Stimulated activated naive CD8-positive, alpha-beta T cell treated with anti-CD3 and anti-CD28 coated beads, Interleukin-15, amount 100 ng/mL, for 72 hours (primary cell): ENCODE measurements around the gene PHLPP1.
A peak's percentile ranks its signal among the peaks of the same experiment; 100 is the strongest.

Experiments used
- ATAC-seq: fragments of 150-1000 bp; cut with Tn5 transposase; 2 replicates; pipeline ENCODE4 v1.10.0; 2021; ENCODE audit warnings: mild to moderate bottlenecking, moderate library complexity
- DNase-seq, 2 donors: peaks; one replicate each; pipeline ENCODE4 v3.0.0; 2021 to 2022
- H3K27ac Mint-ChIP-seq, 2 donors: one replicate each; pipeline ENCODE4 v1.8.0; 2022; ENCODE audit warnings: mild to moderate bottlenecking in 2 of 2, mixed read lengths in 2 of 2, moderate library complexity in 2 of 2
- H3K27me3 Mint-ChIP-seq: one replicate; pipeline ENCODE4 v1.8.0; 2022; ENCODE audit warnings: mixed read lengths
- H3K4me1 Mint-ChIP-seq: one replicate; pipeline ENCODE4 v1.8.0; 2022; ENCODE audit warnings: mild to moderate bottlenecking, mixed read lengths
- H3K4me3 Mint-ChIP-seq, 2 donors: one replicate each; pipeline ENCODE4 v1.8.0; 2022; ENCODE audit warnings: mild to moderate bottlenecking in 2 of 2, mixed read lengths in 2 of 2, moderate library complexity in 1 of 2
- H3K9me3 Mint-ChIP-seq, 2 donors: one replicate each; pipeline ENCODE4 v1.8.0; 2022; ENCODE audit warnings: mixed read lengths in 2 of 2

Gene PHLPP1

GRCh38 chr18:62914871-62915392, 199.6 kb downstream of the PHLPP1 start:
- Mint-ChIP-seq H3K9me3 (no peaks in the 10 kb centered on the region), H3K4me3 (no peak overlapping the region), H3K4me1 (no peaks in the 10 kb centered on the region), H3K27ac (no peak overlapping the region), H3K27me3 (no peaks in the 10 kb centered on the region)
- ATAC-seq (no peak), DNase-seq (no peak)

- no peak overlapping the region for H3K4me3 Mint-ChIP-seq
- H3K9me3 Mint-ChIP-seq, result no peaks in the 10 kb centered on the region
- ATAC-seq (no peak), DNase-seq (no peak)
- no peaks in the 10 kb centered on the region for H3K27me3 Mint-ChIP-seq
- H3K4me1 Mint-ChIP-seq, result no peaks in the 10 kb centered on the region
- H3K27ac Mint-ChIP-seq, result no peak overlapping the region
These were observed 203.0 kb downstream of the PHLPP1 start for GRCh38 chr18:62918361-62918760.

DNA sequence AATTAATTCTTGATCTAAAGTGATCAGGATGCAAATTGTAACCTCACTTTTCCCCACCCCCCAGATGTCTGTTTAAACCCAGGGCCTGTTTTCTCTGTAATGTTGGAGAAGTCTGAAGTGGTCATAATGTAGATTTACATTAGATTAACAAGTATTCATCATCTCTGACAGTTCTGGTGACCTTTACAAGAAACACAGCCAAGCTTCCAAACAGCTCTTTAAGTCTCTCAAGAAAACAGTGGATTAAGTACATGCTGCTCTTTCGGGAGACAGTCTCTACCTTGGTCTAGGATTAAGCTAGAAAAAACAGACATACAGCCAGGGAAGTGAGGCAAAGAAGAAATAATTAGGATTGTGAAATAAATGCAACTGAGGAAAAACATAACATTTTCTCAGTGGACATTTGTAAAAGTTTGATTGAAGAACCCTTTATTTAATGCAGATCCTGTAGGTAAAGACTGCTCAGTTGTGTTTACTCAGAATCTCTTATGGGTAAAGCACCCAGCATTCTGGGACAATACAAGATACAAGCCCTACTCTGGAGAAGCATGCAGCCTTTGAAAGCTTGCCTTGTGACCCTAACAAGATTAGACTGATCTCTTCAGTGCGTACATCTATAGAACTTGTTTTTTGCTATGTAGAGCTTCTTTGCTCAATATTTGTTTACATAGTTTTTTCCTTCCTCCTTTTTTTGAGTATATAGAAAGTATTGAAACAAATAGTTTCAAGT, 203.9 kb downstream of the PHLPP1 start:
- Mint-ChIP-seq H3K4me1 (no peaks in the 10 kb centered on the region), H3K9me3 (no peaks in the 10 kb centered on the region), H3K27ac (no peak overlapping the region), H3K27me3 (no peaks in the 10 kb centered on the region), H3K4me3 (no peak overlapping the region)
- ATAC-seq (no peak), DNase-seq (no peak)

GRCh38 chr18:62925031-62925688, 209.8 kb downstream of the PHLPP1 start:
- H3K27me3 Mint-ChIP-seq, result no peaks in the 10 kb centered on the region
- H3K27ac Mint-ChIP-seq, result no peak overlapping the region
- no peaks in the 10 kb centered on the region for H3K9me3 Mint-ChIP-seq
- no peak for ATAC-seq
- H3K4me1 Mint-ChIP-seq, result no peaks in the 10 kb centered on the region
- H3K4me3 Mint-ChIP-seq, result no peak overlapping the region
- no peak for DNase-seq

- Mint-ChIP-seq H3K4me3 (no peak overlapping the region), H3K9me3 (peaks cover 4 to 15% of the 10 kb centered on the region in 2 donors), H3K27me3 (no peaks in the 10 kb centered on the region), H3K27ac (no peak overlapping the region), H3K4me1 (no peaks in the 10 kb centered on the region)
- no peak for DNase-seq
- no peak for ATAC-seq
These were observed 213.0 kb downstream of the PHLPP1 start for GRCh38 chr18:62928326-62928725.

DNA sequence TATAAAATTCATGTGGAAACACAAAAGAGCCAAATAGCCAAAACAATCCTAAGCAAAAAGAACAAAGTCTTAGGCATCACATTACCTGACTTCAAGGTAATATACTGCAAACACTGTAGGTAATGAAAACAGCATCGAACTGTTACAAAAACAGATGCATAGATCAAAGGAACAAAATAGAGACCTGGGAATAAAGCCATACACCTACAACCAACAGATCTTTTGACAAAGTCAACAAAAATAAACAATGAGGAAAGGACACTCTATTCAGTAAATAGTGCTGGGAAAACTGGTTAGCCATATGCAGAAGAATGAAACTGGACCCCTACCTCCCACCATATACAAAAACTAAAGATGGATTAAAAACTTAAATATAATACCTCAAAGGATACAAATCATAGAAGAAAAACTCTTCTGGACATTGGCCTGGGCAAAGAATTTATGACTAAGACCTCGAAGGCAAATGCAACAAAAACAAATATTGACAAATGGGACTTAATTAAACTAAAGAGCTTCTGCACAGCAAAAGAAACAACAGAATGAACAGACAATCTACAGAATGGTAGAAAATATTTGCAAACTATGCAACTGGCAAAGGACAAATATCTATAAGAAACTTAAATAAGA, 218.0 kb downstream of the PHLPP1 start:
- no peak for ATAC-seq
- Mint-ChIP-seq H3K4me3 (no peak overlapping the region), H3K27me3 (no peaks in the 10 kb centered on the region), H3K4me1 (peaks cover 9% of the 10 kb centered on the region), H3K27ac (no peak overlapping the region), H3K9me3 (peaks cover 4 to 22% of the 10 kb centered on the region in 2 donors)
- no peak for DNase-seq

DNA sequence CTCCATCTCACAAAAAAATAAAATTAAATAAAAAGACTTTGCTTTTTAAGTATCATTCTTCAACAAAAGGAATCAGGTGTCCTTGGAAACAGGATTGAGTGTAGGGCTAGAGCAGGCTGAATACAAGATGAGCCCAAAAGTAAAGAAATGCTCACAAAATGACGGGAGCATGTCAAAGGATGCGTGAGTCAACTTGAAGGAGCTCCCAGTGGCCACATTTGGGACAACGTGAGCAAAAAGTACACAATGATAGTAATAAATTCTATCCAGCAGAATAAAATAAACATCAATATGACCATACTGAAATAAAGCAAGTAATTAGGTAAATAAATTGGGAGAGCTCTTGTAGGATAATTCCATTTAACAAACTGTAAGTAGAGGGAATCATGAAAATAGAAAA, 220.7 kb downstream of the PHLPP1 start:
- H3K9me3 Mint-ChIP-seq, result peaks cover 4 to 22% of the 10 kb centered on the region in 2 donors
- ATAC-seq (no peak), DNase-seq (no peak)
- peaks cover 23% of the 10 kb centered on the region for H3K4me1 Mint-ChIP-seq
- no peak overlapping the region for H3K27ac Mint-ChIP-seq
- H3K4me3 Mint-ChIP-seq, result no peak overlapping the region
- no peaks in the 10 kb centered on the region for H3K27me3 Mint-ChIP-seq

GRCh38 chr18:62937065-62937464, 221.7 kb downstream of the PHLPP1 start:
- H3K27ac Mint-ChIP-seq, result no peak overlapping the region

GRCh38 chr18:62938006-62938405, 222.7 kb downstream of the PHLPP1 start:
- Mint-ChIP-seq H3K4me1 (peaks cover 23% of the 10 kb centered on the region), H3K4me3 (no peak overlapping the region), H3K27ac (no peak overlapping the region), H3K9me3 (peaks cover 0 to 7% of the 10 kb centered on the region in 2 donors), H3K27me3 (no peaks in the 10 kb centered on the region)
- DNase-seq (no peak), ATAC-seq (no peak)

More at GRCh38 chr18:62937065-62937464, 221.7 kb downstream of the PHLPP1 start:
- no peaks in the 10 kb centered on the region for H3K27me3 Mint-ChIP-seq
- DNase-seq (no peak), ATAC-seq (no peak)
- no peak overlapping the region for H3K4me3 Mint-ChIP-seq
- H3K4me1 Mint-ChIP-seq, result peaks cover 23% of the 10 kb centered on the region
- H3K9me3 Mint-ChIP-seq, result peaks cover 0 to 15% of the 10 kb centered on the region in 2 donors

DNA sequence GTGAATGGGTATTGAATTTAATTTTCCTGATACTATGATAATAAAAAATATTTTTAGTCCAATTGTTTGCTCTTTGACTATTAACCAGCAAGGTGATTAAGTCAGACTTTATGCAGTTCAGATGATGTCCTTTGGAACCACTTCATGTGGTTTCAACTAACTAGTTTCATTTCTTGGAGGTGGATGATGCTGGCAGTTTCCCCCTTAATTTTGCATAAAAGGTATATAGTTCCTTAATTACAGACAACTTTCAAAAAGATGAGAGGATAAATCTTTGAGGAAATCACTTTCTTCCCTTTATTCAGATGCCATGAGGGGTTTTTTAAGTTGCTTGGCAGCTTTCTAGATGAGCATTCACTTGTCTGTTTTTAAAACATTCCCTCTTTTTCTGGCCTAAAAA, 223.1 kb downstream of the PHLPP1 start:
- Mint-ChIP-seq H3K27me3 (no peaks in the 10 kb centered on the region), H3K27ac (peak overlapping the region in 1 of 2 donors; percentile 12), H3K4me1 (peaks cover 23% of the 10 kb centered on the region), H3K4me3 (no peak overlapping the region), H3K9me3 (peaks cover 0 to 7% of the 10 kb centered on the region in 2 donors)
- no peak for DNase-seq
- ATAC-seq, result no peak

DNA sequence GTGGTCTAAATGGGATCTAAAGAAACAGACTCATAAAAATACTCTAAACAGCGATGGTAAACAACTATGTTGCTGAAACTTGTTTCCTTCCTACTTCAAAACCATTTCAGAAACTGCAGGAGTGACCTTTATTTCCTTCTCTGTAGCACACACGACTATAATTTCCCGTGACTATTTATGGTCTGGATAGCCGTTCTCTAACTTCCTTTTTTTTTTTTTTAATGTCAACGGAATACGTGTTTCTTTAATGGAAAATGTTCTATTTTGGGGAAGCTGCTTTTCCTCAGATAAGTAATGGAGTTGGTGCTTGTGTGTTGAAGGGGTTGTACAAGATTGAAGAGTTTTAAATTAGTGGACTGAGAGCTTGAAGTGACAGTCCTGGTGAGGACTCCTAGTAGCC, 224.1 kb downstream of the PHLPP1 start:
- no peak for DNase-seq
- Mint-ChIP-seq H3K9me3 (no peaks in the 10 kb centered on the region), H3K27me3 (no peaks in the 10 kb centered on the region), H3K4me3 (no peak overlapping the region), H3K4me1 (peaks cover 23% of the 10 kb centered on the region), H3K27ac (no peak overlapping the region)
- ATAC-seq, result no peak

DNA sequence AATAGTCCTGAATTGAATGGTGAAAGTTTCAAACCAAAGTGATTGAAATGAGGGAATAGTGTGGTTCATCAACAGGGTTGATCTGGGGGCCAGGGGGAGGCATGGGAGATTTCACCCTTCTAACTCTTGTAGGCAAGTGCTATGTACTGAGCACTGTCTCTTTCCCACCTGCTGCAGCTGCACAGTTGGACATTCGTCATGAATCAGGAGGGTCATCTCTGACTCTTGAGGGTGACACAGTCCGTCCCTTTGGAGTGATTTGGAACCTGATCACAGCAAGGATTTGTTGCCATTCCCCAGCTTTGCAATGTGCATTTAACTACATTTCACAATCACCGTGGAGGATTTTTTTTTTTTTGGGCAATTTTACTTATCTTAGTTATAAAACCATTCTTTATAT, 224.6 kb downstream of the PHLPP1 start:
- DNase-seq (no peak), ATAC-seq (no peak)
- H3K27ac Mint-ChIP-seq, result no peak overlapping the region
- no peak overlapping the region for H3K4me3 Mint-ChIP-seq
- peaks cover 23% of the 10 kb centered on the region for H3K4me1 Mint-ChIP-seq
- H3K27me3 Mint-ChIP-seq, result no peaks in the 10 kb centered on the region
- no peaks in the 10 kb centered on the region for H3K9me3 Mint-ChIP-seq

DNA sequence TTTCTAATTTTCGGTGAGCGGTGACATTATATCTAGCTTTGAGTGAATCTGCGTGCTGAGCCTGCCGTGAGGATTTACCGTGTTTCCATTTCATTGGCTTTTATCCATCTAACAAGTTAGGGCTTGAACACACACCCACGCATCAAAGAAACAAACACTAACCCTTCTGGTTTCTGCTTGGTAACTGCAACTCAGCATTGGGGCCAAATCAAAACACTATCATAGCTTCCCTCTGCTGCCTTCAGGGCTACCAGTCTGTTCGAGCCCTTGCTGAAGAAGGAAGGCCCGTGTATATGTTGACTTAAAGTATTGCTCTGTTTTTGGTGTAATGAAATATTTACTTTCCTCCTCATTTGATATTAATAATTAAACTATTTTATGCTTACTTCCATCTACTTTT, 227.2 kb downstream of the PHLPP1 start:
- Mint-ChIP-seq H3K4me1 (peaks cover 22% of the 10 kb centered on the region), H3K9me3 (no peaks in the 10 kb centered on the region), H3K27me3 (no peaks in the 10 kb centered on the region), H3K4me3 (no peak overlapping the region), H3K27ac (no peak overlapping the region)
- DNase-seq (no peak), ATAC-seq (no peak)

DNA sequence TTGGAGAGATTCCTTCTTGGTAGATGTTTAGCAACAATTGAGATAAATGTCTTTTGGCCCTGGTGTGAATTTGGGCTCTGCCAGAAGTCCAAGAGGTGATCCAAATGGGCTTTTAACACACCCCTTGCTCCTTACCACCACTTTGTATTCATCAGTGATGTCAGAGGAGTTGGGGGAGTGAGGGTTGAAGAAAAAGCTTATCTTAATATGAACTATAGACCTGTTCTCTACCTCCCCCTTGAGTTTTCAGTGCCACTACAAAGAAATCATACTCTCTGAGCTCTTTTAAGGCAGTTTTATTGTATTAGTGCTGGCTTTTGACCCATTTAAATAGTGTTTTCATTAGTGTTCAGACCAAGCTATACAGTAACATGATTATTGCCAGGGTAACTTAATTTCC, 229.1 kb downstream of the PHLPP1 start:
- no peaks in the 10 kb centered on the region for H3K9me3 Mint-ChIP-seq
- no peak overlapping the region for H3K4me3 Mint-ChIP-seq
- no peak overlapping the region for H3K27ac Mint-ChIP-seq
- peaks cover 3% of the 10 kb centered on the region for H3K4me1 Mint-ChIP-seq
- no peak for DNase-seq
- no peak for ATAC-seq
- H3K27me3 Mint-ChIP-seq, result no peaks in the 10 kb centered on the region

- Mint-ChIP-seq H3K27me3 (no peaks in the 10 kb centered on the region), H3K27ac (peak overlapping the region in 1 of 2 donors; percentile 69)
These were observed 233.4 kb downstream of the PHLPP1 start for GRCh38 chr18:62948788-62949187.

GRCh38 chr18:62950246-62950645, 234.9 kb downstream of the PHLPP1 start:
- DNase-seq (no peak), ATAC-seq (no peak)
- Mint-ChIP-seq H3K4me1 (peaks cover 11% of the 10 kb centered on the region), H3K27me3 (no peaks in the 10 kb centered on the region), H3K9me3 (no peaks in the 10 kb centered on the region), H3K4me3 (no peak overlapping the region), H3K27ac (no peak overlapping the region)

More at GRCh38 chr18:62948788-62949187, 233.4 kb downstream of the PHLPP1 start:
- no peak overlapping the region for H3K4me3 Mint-ChIP-seq
- H3K9me3 Mint-ChIP-seq, result no peaks in the 10 kb centered on the region
- ATAC-seq (no peak), DNase-seq (no peak)
- H3K4me1 Mint-ChIP-seq, result peaks cover 8% of the 10 kb centered on the region
